Vagina (tissue), 2 donors: Measurements from ENCODE around the gene CEMIP2. TPM values are rescaled to one million over a fixed set of nuclear protein-coding genes. Genes with fewer than 3 reads are reported as not detected.

Source experiments
- DNase-seq, 2 donors: peaks; one replicate each; pipeline ENCODE4 v3.0.0-alpha.2; 2017; ENCODE audit errors: extremely low spot score in 2 of 2
- H3K27ac ChIP-seq: fragments of 200-600 bp; sonication (generic); one replicate; pipeline ENCODE4 v1.5.1; 2019
- H3K27me3 ChIP-seq: fragments of 200-600 bp; sonication (generic); one replicate; pipeline ENCODE4 v1.5.1; 2019
- H3K36me3 ChIP-seq, 2 donors: fragments of 200-600 bp; sonication (generic); one replicate each; pipeline ENCODE4 v1.5.1; 2017 to 2019
- H3K4me1 ChIP-seq: fragments of 200-600 bp; sonication (generic); one replicate; pipeline ENCODE4 v1.5.1; 2019
- H3K4me3 ChIP-seq, 2 donors: fragments of 200-600 bp; sonication (generic); 1 replicate in 1 of 2; 2 replicates in 1 of 2; pipeline ENCODE4 v1.5.1; 2016 to 2019
- H3K9me3 ChIP-seq: fragments of 200-600 bp; sonication (generic); one replicate; pipeline ENCODE4 v1.5.1; 2019
- CTCF ChIP-seq, 3 experiments: fragments of 450-650 bp in 2 of 3; fragments of 200-600 bp in 1 of 3; sonication (generic) in 1 of 3; IDR thresholded peaks; one replicate each; pipeline ENCODE4 v1.5.1; 2017 to 2019; ENCODE audit warnings: antibody characterized with exemption in 3 of 3, mild to moderate bottlenecking in 2 of 3, moderate library complexity in 2 of 3
- POLR2A ChIP-seq, 2 donors: fragments of 450-650 bp; IDR thresholded peaks; one replicate each; pipeline ENCODE4 v1.6.1; 2017; ENCODE audit warnings: antibody characterized with exemption in 2 of 2, mild to moderate bottlenecking in 2 of 2, moderate library complexity in 2 of 2
- POLR2AphosphoS5 ChIP-seq, 2 donors: sonication (generic); formaldehyde crosslinking; IDR thresholded peaks; one replicate each; pipeline ENCODE4 v1.9.0; 2017; ENCODE audit warnings: antibody characterized with exemption in 2 of 2, mild to moderate bottlenecking in 2 of 2, low read depth in 1 of 2; ENCODE audit not compliant: insufficient read depth in 1 of 2
- intact Hi-C: fragments of 100-400 bp; cut with DNase I; formaldehyde crosslinking; loops from one replicate; pipeline ENCODE4 v1.15.1; 2023
- total RNA-seq: library from RNA; depleted of rRNA; stranded (reverse); fragments of >200 nt; gene quantifications from one replicate; pipeline ENCODE4 v1.2.3, GENCODE V29; 2016

The CEMIP2 gene
- total RNA-seq, 1 donor from 2014 or later = 46.7 TPM

GRCh38 chr9:71709384-71709783, 58.9 kb downstream of the CEMIP2 start:
- H3K27ac ChIP-seq = no peak overlapping the region
- H3K27me3 ChIP-seq = no peaks in the 10 kb centered on the region
- H3K4me1 ChIP-seq = peaks cover 5% of the 10 kb centered on the region
- no peak for TF ChIP-seq POLR2AphosphoS5 (IDR thresholded peaks at IDR 0.05; ENCODE audit: insufficient read depth in 1 of 2, low read depth in 1 of 2)
- no peak for TF ChIP-seq POLR2A (IDR thresholded peaks at IDR 0.05)
- TF ChIP-seq CTCF (IDR thresholded peaks at IDR 0.05) = no peak
- H3K36me3 ChIP-seq = peaks cover 0 to 35% of the 10 kb centered on the region in 2 donors
- H3K9me3 ChIP-seq = no peaks in the 10 kb centered on the region
- intact Hi-C loops = no loop called here
- H3K4me3 ChIP-seq = no peak overlapping the region
- no peak for DNase-seq

GRCh38 chr9:71706176-71706575, 62.1 kb downstream of the CEMIP2 start:
- no peak for DNase-seq
- H3K27ac ChIP-seq = no peak overlapping the region
- TF ChIP-seq POLR2A (IDR thresholded peaks at IDR 0.05) (no peak), POLR2AphosphoS5 (IDR thresholded peaks at IDR 0.05; ENCODE audit: insufficient read depth in 1 of 2, low read depth in 1 of 2) (no peak), CTCF (IDR thresholded peaks at IDR 0.05) (no peak)
- no peak overlapping the region for H3K4me3 ChIP-seq
- H3K27me3 ChIP-seq = no peaks in the 10 kb centered on the region
- peaks cover 5% of the 10 kb centered on the region for H3K4me1 ChIP-seq
- H3K36me3 ChIP-seq = peaks cover 0 to 20% of the 10 kb centered on the region in 2 donors
- H3K9me3 ChIP-seq = no peaks in the 10 kb centered on the region
- intact Hi-C loops = no loop called here

- Histone ChIP-seq H3K27ac (no peak overlapping the region), H3K4me1 (peaks cover 5% of the 10 kb centered on the region), H3K36me3 (peaks cover 0 to 26% of the 10 kb centered on the region in 2 donors), H3K27me3 (no peaks in the 10 kb centered on the region), H3K4me3 (no peak overlapping the region), H3K9me3 (no peaks in the 10 kb centered on the region)
- intact Hi-C loops = no loop called here
- no peak for TF ChIP-seq CTCF (IDR thresholded peaks at IDR 0.05)
- no peak for TF ChIP-seq POLR2AphosphoS5 (IDR thresholded peaks at IDR 0.05; ENCODE audit: insufficient read depth in 1 of 2, low read depth in 1 of 2)
- TF ChIP-seq POLR2A (IDR thresholded peaks at IDR 0.05) = no peak
- DNase-seq = no peak
Measured at GRCh38 chr9:71704796-71705195, 63.5 kb downstream of the CEMIP2 start.

- H3K27ac ChIP-seq = no peak overlapping the region
- H3K27me3 ChIP-seq = no peaks in the 10 kb centered on the region
- H3K4me3 ChIP-seq = no peak overlapping the region
- TF ChIP-seq POLR2AphosphoS5 (IDR thresholded peaks at IDR 0.05; ENCODE audit: insufficient read depth in 1 of 2, low read depth in 1 of 2) = no peak
- no peak for TF ChIP-seq CTCF (IDR thresholded peaks at IDR 0.05)
- no peak for TF ChIP-seq POLR2A (IDR thresholded peaks at IDR 0.05)
- DNase-seq = no peak
- intact Hi-C loops = no loop called here
- peaks cover 0 to 22% of the 10 kb centered on the region in 2 donors for H3K36me3 ChIP-seq
- H3K9me3 ChIP-seq = no peaks in the 10 kb centered on the region
- peaks cover 5% of the 10 kb centered on the region for H3K4me1 ChIP-seq
Measured at GRCh38 chr9:71703172-71703872, 65.0 kb downstream of the CEMIP2 start.

- no peak for TF ChIP-seq CTCF (IDR thresholded peaks at IDR 0.05)
- TF ChIP-seq POLR2AphosphoS5 (IDR thresholded peaks at IDR 0.05; ENCODE audit: insufficient read depth in 1 of 2, low read depth in 1 of 2) = no peak
- no peak for TF ChIP-seq POLR2A (IDR thresholded peaks at IDR 0.05)
- H3K4me3 ChIP-seq = no peak overlapping the region
- peaks cover 0 to 28% of the 10 kb centered on the region in 2 donors for H3K36me3 ChIP-seq
- no peaks in the 10 kb centered on the region for H3K4me1 ChIP-seq
- no peak for DNase-seq
- intact Hi-C loops = no loop called here
- H3K27me3 ChIP-seq = no peaks in the 10 kb centered on the region
- no peaks in the 10 kb centered on the region for H3K9me3 ChIP-seq
- H3K27ac ChIP-seq = no peak overlapping the region
Measured at GRCh38 chr9:71697882-71698281, 70.4 kb downstream of the CEMIP2 start.
